LNCaP clone FGC (cell line): ENCODE results near the gene ZNF615.
A peak's percentile ranks its signal among the peaks of the same experiment; 100 is the strongest.
"Not testable (repeated sequence)": the region's sequence is repeated elsewhere in the genome, so short reads cannot be mapped to it uniquely, and the experiment has no call there.

ENCODE experiments used
- DNase-seq: peaks from one replicate; pipeline ENCODE4 v3.0.0-alpha.2; 2011; ENCODE audit warnings: low read depth
- H3K4me3 ChIP-seq: 2 replicates; pipeline ENCODE4 v1.5.1; 2011; ENCODE audit warnings: mild to moderate bottlenecking, low read depth, low read length, control low read depth
- CTCF ChIP-seq: IDR thresholded peaks from 2 replicates; pipeline ENCODE4 v1.5.1; 2012; ENCODE audit warnings: mild to moderate bottlenecking; ENCODE audit not compliant: control insufficient read depth, insufficient read depth; ENCODE audit errors: extremely low read depth

The ZNF615 gene

GRCh38 chr19:51976852-51977251 lies 31.2 kb downstream of the ZNF615 start:
- no peak overlapping the region for H3K4me3 ChIP-seq
- TF ChIP-seq CTCF, result no peak
- DNase-seq, result no peak

- not testable (repeated sequence) for DNase-seq, H3K4me3 ChIP-seq
Measured at GRCh38 chr19:51975787-51976186, 32.2 kb downstream of the ZNF615 start.

- no peak overlapping the region for H3K4me3 ChIP-seq
- DNase-seq, result no peak
Measured at GRCh38 chr19:51971624-51972023, 36.4 kb downstream of the ZNF615 start.

GRCh38 chr19:51970718-51971117 lies 37.3 kb downstream of the ZNF615 start:
- H3K4me3 ChIP-seq, result no peak overlapping the region
- TF ChIP-seq CTCF, result no peak
- no peak for DNase-seq

More at GRCh38 chr19:51971624-51972023, 36.4 kb downstream of the ZNF615 start:
- no peak for TF ChIP-seq CTCF

DNA sequence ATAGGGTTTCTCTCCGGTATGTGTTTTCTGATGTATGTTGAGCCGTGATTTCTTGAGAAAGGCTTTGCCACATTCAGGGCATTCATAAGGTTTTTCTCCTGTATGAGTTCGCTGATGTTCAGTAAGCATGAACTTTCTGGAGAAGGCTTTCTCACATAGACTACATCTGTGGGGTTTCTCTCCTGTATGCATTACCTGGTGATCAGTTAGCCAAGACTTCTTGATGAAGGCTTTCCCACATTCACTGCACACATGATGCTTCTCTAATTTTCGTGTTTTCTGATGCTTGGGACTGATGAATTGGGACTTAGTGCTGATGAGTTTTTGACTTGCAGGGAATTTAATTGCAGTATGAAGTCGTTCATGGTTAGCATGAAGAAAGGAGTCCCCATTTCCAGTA lies 42.4 kb downstream of the ZNF615 start:
- TF ChIP-seq CTCF, result no peak
- DNase-seq, result no peak
- no peak overlapping the region for H3K4me3 ChIP-seq

DNA sequence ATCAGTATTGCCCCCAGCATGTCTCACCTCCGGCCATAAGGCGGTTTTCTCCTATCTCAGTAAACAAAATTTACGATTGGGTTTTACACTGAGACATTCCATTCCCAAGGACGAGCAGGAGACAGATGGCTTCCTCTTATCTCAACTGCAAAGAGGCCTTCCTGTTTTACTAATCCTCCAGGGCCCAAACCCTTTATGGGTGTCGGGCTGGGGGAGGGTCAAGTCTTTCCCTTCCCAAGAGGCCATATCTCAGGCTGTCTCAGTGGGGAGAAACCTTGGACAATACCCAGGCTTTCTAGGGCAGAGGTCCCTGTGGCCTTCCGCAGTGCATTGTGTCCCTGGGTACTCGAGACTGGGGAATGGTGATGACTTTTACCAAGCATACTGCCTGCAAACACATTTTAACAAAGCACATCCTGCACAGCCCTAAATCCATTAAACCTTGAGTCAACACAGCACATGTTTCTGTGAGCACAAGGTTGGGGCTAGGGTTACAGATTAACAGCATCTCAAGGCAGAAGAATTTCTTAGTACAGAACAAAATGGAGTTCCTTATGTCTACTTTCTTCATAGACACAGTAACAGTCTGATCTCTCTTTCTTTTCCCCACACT lies 47.3 kb downstream of the ZNF615 start:
- not testable (repeated sequence) for H3K4me3 ChIP-seq
- peak; percentile 82 for DNase-seq

DNA sequence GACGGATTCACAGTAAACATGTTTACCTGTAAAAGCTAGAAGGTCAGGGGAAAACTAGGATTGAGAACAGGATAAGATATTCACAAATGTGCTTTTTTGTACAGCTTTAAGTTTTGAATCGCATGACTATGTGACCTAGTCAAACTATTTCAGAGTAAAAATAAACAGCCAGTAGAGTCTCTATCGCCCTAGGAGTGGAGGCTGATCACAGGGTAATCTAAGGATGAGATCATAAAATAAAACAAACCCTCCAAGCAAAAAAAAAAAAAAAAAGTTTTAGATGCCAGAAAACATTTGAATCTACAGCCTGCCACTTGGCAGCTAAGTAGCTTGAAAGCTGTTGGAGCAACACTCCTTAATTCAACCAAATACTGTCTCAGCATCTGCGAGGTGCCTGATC lies 48.2 kb downstream of the ZNF615 start:
- no peak for DNase-seq
- no peak for TF ChIP-seq CTCF
- no peak overlapping the region for H3K4me3 ChIP-seq

DNA sequence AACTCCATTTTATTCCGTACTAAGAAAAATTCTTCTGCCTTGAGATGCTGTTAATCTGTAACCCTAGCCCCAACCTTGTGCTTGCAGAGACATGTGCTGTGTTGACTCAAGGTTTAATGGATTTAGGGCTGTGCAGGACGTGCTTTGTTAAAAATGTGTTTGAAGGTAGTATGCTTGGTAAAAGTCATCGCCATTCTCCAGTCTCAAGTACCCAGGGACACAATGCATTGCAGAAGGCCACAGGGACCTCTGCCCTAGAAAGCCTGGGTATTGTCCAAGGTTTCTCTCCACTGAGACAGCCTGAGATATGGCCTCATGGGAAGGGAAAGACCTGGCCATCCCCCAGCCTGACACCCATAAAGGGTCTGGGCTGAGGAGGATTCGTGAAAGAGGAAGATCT lies 50.2 kb downstream of the ZNF615 start:
- not testable (repeated sequence) for DNase-seq

GRCh38 chr19:51948975-51949374 lies 59.0 kb downstream of the ZNF615 start:
- TF ChIP-seq CTCF, result no peak
- DNase-seq, result no peak
- H3K4me3 ChIP-seq, result no peak overlapping the region

More for the DNA sequence above, 50.2 kb downstream of the ZNF615 start:
- H3K4me3 ChIP-seq, result not testable (repeated sequence)
